PC-9 (cell line): ENCODE results near the gene AP3B1.

ENCODE experiments used
- CTCF ChIP-seq: fragments of 200-600 bp; sonication (generic); conservative IDR thresholded peaks from 2 replicates; pipeline ENCODE4 v1.6.1; 2017; ENCODE audit warnings: mixed run types, antibody characterized with exemption, mild to moderate bottlenecking, moderate library complexity
- EZH2 ChIP-seq: fragments of 200-600 bp; sonication (generic); IDR thresholded peaks from 2 replicates; pipeline ENCODE4 v1.8.0; 2017; ENCODE audit warnings: antibody characterized with exemption, low read depth

DNA sequence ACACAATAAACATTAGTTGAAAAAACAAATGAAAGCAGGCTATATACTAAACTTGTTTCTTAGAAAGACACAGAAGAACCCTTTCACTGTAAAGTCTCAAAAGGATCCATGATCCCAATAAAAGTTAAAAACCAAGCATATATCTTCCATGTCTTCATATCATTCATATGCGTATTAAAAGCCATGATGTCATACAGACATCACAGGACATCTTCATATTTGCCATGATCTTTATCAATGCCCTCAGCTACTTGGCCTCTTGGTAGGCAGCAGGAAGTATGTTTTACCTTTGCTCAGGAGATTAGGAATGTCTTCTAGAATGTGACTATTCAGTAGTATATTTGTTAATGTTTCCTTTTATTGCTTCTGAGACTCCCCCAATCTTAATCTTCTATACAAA lies 16.8 kb downstream of the AP3B1 start:
- no peak for TF ChIP-seq CTCF
- no peak for TF ChIP-seq EZH2
